ENCODE data around the gene TYW1.
"Not testable (repeated sequence)": the region's sequence is repeated elsewhere in the genome, so short reads cannot be mapped to it uniquely, and the experiment has no call there.

TYW1 gene, protein sequence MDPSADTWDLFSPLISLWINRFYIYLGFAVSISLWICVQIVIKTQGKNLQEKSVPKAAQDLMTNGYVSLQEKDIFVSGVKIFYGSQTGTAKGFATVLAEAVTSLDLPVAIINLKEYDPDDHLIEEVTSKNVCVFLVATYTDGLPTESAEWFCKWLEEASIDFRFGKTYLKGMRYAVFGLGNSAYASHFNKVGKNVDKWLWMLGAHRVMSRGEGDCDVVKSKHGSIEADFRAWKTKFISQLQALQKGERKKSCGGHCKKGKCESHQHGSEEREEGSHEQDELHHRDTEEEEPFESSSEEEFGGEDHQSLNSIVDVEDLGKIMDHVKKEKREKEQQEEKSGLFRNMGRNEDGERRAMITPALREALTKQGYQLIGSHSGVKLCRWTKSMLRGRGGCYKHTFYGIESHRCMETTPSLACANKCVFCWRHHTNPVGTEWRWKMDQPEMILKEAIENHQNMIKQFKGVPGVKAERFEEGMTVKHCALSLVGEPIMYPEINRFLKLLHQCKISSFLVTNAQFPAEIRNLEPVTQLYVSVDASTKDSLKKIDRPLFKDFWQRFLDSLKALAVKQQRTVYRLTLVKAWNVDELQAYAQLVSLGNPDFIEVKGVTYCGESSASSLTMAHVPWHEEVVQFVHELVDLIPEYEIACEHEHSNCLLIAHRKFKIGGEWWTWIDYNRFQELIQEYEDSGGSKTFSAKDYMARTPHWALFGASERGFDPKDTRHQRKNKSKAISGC

DNA sequence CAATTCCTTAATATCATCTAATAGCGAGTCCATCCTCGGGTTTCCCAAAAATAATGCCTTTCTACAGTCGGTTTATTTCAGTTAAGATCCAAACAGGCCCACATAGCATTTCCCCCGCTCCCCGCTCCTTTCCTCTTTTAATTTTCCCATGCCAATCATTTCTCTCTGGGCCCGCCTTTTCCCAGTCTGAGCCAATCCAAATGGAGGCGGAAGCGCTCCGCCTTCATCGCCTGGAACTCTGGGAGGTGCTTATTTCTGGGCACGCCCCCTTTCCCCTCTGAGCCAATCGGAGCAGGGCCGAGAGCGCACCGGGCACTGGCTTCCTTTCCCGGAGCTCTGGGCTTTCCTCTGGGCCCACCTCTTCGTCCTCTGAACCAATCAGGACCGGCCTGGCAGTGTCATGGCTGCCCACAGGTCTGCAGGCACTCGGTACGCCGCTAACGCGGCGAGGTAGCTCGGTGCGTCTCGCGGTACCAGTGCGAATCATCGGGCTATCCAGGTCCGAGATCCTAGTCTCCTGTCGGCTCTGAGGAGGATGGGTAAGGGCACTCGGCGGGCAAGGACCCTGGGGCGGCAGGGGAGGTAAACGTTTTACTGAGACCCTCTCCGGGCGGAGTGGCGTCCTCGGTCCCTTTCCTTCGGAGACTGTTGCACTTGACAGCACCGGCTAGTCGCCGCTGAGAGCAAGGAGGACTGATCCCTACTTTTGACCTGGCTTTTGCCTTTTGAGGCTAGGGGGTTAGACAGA is at the start of gene TYW1:
TYW1 (plus strand) TSS at position 390 of the 748 bp plus-strand sequence; CDS start at position 536, 146 bp downstream.
- DNase-seq: peak; percentile 87

DNA sequence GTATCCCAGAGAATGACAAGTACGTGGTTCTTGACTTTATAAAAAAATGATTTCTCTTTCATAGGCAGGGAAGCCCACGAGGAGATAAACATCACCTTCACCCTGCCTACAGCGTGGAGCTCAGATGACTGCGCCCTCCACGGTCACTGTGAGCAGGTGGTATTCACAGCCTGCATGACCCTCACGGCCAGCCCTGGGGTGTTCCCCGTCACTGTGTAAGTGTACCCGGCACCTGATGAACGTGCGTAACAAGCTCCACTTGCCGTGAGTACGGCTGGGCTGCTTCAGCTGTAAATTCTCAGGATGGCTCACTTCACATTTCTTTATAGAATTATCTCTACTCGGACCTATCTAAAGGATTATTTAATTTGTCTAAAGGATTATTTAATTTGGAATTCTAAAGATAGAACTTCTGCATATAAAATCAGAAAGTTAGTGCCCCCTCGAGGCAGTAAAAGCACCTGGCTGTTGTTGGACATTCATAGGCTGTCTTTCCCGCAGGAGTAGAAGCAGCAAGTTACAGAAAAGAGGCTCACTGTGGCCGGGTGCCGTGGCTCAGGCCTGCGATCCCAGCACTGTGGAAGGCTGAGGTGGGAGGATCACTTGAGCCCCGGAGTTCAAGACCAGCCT is 48.0 kb upstream of the TYW1 start:
- no peak for DNase-seq

DNA sequence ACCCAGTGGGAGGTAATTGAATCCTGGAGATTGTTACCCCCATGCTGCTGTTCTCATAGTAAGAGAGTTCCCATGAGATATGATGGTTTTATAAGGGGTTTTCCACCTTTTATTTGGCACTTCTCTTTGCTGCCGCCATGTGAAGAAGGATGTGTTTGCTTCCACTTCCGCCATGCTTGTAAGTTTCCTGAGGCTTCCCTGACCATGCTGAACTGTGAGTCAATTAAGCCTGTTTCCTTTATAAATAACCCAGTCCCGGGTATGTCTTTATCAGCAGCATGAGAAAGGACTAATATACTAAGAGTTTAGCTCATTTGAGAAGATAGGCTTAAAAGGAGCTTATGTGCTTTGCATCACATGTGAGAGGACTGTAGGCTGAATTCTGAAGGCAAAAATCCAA is 46.3 kb upstream of the TYW1 start:
- DNase-seq: no peak

DNA sequence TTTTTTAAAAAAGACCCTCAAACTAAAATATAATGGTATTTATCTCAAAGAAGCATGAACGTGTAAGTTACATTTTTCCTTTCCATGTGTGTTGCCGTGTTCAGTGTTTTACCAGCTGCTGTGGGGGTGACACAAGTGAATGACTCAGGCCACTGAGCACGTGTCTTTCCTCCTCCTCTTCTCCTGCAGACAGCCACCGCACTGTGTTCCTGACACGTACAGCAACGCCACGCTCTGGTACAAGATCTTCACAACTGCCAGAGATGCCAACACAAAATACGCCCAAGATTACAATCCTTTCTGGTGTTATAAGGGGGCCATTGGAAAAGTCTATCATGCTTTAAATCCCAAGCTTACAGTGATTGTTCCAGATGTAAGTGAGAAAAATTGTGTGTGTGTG is 45.9 kb upstream of the TYW1 start:
- DNase-seq: no peak

DNA sequence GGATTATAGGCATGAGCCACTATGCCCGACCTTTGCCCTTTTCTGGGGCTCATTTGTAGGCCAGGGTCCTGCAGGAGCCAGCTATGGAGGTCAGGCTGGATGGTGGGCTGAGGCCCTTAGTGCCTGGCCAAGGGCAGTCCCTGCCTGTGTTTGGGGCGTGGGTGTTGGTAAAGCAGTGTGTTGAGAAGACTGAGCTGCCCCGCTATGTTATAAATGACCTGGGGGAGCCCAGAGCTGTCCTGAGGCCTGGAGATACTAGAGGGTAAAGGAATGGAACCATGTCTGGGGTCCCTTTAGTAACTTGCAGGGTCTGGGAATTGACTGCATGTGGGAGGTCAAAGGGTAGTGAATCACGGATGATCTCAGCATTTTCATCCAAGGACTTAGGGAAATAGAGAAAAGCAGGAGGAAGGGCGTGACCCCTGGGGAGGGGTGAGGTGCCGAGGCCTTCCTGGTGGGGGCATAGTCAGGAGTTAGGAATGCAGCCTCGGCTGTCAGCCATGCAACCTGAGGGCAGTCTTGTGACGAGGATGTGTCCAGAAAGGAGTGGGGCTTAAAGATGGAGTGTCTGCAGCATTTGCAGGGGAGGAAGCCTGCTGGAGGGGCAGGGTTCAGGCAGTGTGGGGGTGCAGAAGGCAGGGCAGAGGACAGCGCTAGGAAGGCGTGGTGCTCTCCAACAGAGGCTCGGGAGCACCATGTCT is 44.1 kb upstream of the TYW1 start:
- DNase-seq: no peak

DNA sequence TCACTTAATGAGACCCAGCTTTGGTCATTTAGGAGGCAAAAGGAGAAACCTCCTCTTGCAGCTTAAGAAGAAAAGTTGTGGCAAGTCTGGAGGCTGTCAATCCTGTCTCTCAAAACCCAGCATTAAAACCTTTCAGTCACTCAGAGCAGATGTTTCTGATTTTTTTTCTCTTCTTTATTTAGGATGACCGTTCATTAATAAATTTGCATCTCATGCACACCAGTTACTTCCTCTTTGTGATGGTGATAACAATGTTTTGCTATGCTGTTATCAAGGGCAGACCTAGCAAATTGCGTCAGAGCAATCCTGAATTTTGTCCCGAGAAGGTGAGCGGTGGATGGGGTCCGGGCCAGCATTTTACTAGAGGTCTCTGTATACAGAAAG is 43.6 kb upstream of the TYW1 start:
- no peak for DNase-seq

DNA sequence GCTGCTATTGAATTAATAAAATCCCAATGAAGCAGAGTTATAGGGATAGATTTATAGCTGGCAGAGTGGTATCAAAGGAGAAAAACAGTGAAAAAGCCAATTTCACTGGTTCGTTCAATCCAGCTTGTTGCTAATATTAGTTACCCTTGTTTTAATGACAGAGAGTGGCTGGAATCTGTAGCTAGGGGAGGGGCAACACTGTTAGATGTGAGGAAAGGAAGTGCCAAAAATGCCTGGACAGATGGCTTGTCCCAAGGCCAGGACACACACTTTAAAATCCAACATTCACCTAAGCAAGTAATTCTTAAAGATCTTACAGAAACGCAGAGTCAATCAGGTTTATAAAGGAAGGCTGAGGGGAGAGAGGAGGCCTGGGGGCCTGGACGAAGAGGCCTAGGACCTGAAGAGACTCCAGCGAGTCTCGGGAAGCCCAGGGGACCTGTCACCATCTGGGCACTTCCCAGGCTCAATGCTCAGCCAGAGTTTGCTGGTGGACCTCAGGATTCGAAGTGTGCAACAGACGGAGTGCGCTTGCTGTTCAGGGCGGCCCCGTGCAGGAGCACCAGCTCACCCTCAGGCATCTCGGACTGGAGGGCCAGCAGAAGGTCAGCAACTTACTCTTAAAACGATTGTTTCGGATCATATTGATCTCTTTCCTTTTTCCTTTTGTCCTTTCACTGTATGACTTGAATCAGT is 38.9 kb upstream of the TYW1 start:
- DNase-seq: no peak

DNA sequence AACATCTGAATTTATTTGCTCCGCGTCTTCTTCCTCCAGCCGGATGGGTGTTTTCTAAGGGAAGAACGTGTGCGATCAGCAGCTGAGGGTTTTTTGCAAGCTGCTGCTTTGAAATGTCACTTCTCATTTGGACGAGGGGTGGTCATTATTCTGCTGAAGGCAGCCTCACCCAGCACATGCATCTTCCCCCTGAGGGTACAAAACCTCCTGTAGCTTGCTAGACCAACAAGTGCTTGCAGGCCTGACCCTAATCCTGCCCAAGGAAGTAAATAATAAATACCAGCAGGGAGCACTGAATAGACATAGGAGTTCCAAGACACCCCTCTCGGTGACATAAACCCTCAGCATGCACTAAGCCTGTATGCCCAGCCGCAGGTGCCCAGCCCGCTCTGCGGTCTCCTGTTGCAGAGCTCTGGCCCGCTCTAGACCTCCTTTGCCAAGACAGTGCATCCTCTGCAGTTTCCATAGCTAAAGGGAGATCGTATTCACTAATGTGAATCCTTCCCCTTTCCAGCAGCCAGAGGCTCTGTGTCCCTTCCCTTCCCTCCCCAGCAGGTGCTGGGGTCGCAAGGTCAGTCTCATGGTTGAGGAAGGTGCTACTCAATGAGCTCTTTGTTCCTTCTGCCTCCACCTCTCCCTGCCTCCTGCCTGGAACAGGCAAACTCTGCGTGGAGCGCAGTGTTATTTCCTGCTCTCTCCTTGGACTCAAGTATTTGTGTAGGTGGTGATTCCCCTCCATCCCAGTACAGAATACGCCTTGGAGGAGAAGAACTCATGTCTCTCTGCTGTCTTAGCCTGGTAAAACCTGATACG is 37.9 kb upstream of the TYW1 start:
- DNase-seq: no peak

DNA sequence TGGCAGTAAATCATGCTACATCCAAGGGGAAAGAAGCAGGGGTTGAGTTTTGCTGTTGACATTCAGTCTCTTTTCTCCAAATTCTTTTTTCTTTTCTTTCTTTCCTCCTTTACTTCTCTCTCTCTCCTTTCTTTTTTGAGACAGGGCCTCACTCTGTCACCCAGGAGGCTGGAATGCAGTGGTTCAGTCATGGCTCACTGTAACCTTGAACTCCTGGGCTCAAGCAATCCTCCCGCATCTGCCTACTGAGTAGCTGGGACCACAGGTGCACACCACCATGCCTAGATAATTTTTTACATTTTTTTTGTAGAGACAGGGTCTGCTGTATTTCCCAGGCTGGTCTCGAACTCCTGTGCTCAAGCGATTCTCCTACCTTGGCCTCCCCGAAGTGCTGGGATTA is 36.4 kb upstream of the TYW1 start:
- no peak for DNase-seq

DNA sequence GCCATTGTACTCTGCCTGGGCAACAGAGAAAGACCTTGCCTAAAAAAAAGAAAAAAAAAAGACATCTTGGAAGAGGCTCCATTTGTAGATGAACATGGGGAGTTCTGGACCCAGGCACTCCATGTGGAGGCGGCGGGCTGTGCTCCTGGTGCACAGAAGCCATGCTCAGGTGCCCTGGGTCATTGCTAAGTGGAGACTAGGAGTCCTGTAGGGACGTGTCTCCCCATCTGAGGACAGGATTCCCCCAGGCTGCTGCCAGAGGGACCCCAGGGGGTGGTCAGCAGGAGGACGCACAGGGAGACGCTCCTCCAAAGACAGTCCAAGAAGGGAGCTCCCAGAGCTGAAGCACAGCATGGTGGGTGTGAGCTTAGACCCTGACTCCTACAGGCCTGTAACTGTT is 35.5 kb upstream of the TYW1 start:
- DNase-seq: no peak

DNA sequence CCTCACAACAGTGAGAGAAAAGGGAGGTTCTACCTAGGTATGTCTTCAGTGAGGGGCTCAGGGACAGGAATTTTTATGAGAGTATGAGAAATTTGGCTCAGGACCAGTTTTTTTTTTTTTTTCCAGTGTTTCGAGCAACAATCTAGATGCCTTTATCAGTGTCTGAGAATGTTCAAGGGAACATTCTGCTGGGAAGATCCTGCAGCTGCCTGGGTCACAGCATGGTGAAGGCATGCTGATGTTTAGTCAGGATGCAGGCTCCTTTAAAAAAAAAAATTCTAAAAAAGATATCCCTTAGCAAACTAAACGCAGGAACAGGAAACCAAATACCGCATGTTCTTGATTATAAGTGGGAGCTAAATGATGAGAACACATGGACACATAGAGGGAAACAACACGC is 32.2 kb upstream of the TYW1 start:
- DNase-seq: no peak

DNA sequence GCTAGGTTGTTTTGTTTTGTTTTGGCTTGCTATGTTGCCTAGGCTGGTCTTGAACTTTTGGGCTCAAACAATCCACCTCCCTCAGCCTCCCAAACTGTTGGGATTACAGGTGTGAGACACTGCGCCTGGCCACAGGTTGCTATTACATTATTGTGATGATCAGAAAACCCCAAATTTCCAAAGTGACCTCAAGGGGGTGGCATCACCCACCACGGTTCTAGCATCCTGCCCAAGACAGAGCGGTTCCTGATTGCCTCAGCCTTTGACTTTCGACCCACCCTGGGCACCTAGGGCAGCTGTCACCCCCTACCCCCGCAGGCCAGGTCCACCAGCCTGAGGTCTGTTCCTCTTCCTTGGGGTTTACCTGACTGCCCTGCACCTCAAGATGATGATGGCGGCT is 29.6 kb upstream of the TYW1 start:
- DNase-seq: no peak

DNA sequence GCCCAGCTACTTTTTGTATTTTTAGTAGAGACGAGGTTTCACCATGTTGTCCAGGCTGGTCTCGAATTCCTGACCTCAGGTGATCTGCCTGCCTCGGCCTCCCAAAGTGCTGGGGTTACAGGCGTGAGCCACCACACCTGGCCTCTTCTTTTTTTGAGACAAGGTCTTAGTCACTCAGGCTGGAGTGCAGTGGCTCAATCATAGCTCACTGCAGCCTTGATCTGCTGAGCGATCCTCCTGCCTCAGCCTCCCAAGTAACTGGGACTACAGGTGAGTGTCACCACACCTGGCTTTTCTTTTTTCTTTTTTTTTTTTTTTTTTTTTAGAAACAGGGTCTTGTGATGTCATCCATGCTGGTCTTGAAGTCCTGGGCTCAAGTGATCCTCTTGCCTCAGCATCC is 27.6 kb upstream of the TYW1 start:
- DNase-seq: not testable (repeated sequence)

DNA sequence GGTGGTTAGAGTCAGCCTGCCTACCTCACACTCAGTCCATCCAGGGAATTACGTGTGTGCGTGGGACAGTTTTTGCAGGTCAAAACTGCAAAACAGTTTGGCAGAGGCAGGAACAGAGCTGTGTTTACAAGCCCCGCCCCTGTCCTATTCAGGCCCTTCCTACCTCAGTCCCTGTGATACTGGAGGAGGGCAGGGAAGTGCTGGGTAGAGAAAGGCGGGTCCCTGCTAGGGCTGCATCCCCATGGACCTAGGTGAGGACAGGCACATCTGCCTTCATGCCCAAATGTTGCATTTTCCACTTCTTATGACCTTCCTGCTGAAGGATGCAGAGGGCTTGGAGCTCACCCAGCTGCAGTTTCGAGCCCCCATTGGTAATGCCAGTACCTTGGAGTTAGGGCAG is 26.3 kb upstream of the TYW1 start:
- DNase-seq: no peak

DNA sequence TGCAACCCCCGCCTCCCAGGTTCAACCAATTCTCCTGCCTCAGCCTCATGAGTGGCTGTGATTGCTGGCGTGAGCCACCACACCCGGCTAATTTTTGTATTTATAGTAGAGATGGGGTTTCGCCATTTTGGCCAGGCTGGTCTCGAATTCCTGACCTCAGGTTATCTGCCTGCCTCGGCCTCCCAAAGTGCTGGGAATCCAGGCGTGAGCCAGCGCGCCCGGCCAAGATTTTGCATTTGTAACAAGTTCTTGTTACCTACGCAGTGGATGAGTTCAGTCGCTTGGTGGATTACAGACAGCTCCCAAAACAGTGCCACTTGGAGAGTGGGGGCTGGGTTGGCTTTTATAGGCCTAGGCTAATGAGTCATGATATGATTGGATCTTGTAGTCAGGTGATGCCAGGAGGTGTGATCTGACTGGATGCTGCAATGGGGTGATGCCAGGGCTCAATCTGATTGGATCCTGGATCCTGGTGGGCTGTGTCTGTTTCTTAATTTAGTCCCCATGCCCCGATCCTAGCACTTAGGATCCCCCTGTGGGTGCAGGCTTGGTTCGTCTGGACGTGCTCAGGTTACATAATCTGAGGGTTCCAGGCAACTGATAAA is 21.5 kb upstream of the TYW1 start:
- DNase-seq: no peak

DNA sequence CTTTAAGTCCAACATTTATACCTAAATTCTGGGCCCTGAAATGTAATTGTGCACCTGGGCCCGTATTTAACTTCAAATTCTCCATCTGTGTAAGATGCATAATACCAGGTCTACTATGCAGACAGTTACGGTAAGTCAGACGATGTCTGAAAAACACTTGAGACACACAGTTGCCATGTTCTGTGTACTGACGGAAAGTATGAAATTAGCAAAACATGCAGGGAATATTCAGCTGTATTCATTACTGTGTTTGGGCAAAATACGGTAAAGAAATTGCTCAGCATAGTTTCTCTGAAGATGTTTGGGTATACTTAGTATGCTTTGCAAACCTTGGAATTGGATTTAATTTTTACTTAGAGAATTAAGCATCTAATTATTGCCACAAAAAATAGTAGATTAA is 18.3 kb upstream of the TYW1 start:
- not testable (repeated sequence) for DNase-seq

DNA sequence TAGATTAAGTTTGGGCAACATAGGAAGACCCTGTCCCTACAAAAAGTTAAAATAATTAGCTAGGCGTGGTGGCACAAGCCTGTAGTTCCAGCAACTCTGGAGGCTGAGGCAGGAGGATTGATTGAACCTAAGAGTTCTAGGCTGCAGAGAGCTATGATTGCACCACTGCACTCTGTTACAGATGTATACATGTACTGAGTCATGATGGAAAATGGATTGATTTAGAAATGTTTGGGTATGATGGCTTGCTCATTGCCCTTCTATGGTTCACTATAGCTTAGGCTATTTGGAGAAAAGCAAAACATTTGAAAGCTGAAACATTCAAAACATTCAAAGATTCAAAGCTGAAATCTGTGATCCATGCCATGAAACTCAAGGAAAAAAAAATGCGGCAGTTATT is 17.6 kb upstream of the TYW1 start:
- not testable (repeated sequence) for DNase-seq

DNA sequence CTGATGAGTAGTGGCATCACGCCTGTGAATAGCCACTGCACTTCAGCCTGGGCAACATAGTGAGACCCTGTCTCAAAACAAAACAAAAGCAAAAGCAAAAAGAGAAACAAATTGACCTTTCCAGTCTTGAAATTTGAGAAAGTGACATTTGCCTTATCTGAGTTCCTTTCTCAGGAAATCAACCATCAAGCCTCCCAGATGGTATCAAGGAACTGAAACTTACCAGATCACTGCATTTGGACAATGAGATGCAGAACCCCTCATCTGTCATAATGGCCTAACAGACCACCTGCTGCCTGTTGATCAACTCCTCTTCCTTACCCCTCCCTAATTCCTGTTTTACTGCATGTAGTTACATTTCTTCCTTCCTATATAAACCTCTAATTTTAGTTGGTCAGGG is 16.3 kb upstream of the TYW1 start:
- DNase-seq: not testable (repeated sequence)

DNA sequence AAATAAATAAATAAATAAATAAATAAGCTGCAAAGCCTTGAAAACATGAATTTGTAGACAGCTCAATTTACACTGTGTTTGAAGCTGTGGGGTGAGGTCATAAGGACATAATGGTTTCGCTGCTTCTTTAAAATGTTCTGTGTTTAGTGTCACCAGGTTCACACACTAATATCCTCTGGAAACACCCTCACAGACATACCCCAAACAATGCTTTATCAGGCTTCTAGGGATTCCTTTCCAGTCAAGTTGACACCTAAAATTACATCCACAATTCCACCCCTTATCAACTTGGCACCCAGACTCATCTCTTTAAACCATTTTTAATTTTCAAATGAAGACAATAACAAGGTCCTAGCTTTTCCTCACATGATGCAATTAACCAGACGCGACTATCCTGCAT is 7.1 kb upstream of the TYW1 start:
- DNase-seq: not testable (repeated sequence)

DNA sequence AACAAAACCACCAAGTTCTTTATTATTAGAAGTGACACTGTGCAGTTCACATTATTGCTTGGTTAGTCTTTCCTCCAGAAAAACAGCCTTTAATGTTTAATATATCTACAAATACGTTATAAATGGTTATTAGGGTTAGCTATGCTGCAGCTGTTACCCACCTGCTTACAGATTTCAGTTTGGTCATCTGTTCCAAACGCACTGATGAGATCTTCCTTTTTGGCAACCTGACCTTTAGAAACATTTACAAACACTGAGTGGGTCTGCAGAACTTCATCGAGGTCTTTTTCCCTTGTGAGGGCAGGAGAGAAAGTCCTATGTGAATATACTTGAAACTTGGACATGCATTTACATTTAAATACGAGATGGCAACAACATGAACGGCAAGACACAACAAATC is 2.6 kb upstream of the TYW1 start:
- DNase-seq: not testable (repeated sequence)

DNA sequence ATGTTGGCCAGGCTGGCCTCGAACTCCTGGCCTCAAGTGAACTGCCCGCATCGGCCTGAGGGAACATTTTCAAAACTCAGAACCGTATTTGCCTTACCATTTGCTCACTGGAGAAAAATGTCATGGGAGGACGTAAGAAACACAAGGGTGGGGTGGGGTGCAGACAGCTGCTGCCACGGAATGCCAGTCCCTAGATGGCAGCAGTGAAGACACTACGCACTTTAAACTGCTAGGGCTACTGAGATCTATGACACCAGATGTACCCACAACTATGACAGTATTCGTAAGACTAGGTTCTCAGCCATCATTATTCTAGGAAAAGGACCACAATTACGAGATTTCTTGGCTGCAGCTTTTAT is 2.0 kb upstream of the TYW1 start:
- DNase-seq: peak; percentile 4
